ENCODE results near the gene EYS. TPM values are rescaled to one million over a fixed set of nuclear protein-coding genes. Genes with fewer than 3 reads are reported as not detected.
"Not testable (repeated sequence)": the region's sequence is repeated elsewhere in the genome, so short reads cannot be mapped to it uniquely, and the experiment has no call there.

EYS gene
- total and polyA plus RNA-seq, 4 donors, result 0.53 to 4.5 (median 2.4) TPM

- Histone ChIP-seq H3K27me3 (ENCODE audit: control insufficient read depth, insufficient read depth, low read length) (no peaks in the 10 kb centered on the region), H3K4me3 (ENCODE audit: low read depth, low read length) (no peak overlapping the region), H3K9me3 (ENCODE audit: control insufficient read depth, insufficient read depth, low read length) (no peaks in the 10 kb centered on the region), H3K4me1 (ENCODE audit: control insufficient read depth, insufficient read depth, low read length) (no peaks in the 10 kb centered on the region), H3K36me3 (ENCODE audit: control insufficient read depth, insufficient read depth, low read length) (no peaks in the 10 kb centered on the region), H3K27ac (ENCODE audit: low read depth, low read length) (no peak overlapping the region)
- no peak for DNase-seq (ENCODE audit: low read depth in 4 of 6, low spot score in 6 of 6)
- no CpG with 5 or more reads among the region's 4 CpGs for WGBS (ENCODE audit: insufficient coverage)
These were observed 1802.3 kb downstream of the EYS start for GRCh38 chr6:63904650-63905248.

GRCh38 chr6:63899550-63899949 is 1807.5 kb downstream of the EYS start:
- Histone ChIP-seq H3K9me3 (ENCODE audit: control insufficient read depth, insufficient read depth, low read length) (no peaks in the 10 kb centered on the region), H3K4me3 (ENCODE audit: low read depth, low read length) (no peak overlapping the region), H3K27me3 (ENCODE audit: control insufficient read depth, insufficient read depth, low read length) (no peaks in the 10 kb centered on the region), H3K36me3 (ENCODE audit: control insufficient read depth, insufficient read depth, low read length) (no peaks in the 10 kb centered on the region), H3K4me1 (ENCODE audit: control insufficient read depth, insufficient read depth, low read length) (no peaks in the 10 kb centered on the region), H3K27ac (ENCODE audit: low read depth, low read length) (no peak overlapping the region)
- no peak for DNase-seq (ENCODE audit: low read depth in 4 of 6, low spot score in 6 of 6)

GRCh38 chr6:63897952-63898351 is 1809.1 kb downstream of the EYS start:
- WGBS (ENCODE audit: insufficient coverage), result 95% methylated on average over 6 of the region's 10 CpGs
- no peaks in the 10 kb centered on the region for H3K27me3 ChIP-seq (ENCODE audit: control insufficient read depth, insufficient read depth, low read length)

GRCh38 chr6:63897459-63897858 is 1809.6 kb downstream of the EYS start:
- no peak for DNase-seq (ENCODE audit: low read depth in 4 of 6, low spot score in 6 of 6)
- H3K9me3 ChIP-seq (ENCODE audit: control insufficient read depth, insufficient read depth, low read length), result no peaks in the 10 kb centered on the region
- H3K27me3 ChIP-seq (ENCODE audit: control insufficient read depth, insufficient read depth, low read length), result no peaks in the 10 kb centered on the region
- no peak overlapping the region for H3K4me3 ChIP-seq (ENCODE audit: low read depth, low read length)
- WGBS (ENCODE audit: insufficient coverage), result 88% methylated on average over 2 of the region's 3 CpGs
- H3K27ac ChIP-seq (ENCODE audit: low read depth, low read length), result no peak overlapping the region
- H3K4me1 ChIP-seq (ENCODE audit: control insufficient read depth, insufficient read depth, low read length), result no peaks in the 10 kb centered on the region
- no peaks in the 10 kb centered on the region for H3K36me3 ChIP-seq (ENCODE audit: control insufficient read depth, insufficient read depth, low read length)

More at GRCh38 chr6:63897952-63898351, 1809.1 kb downstream of the EYS start:
- no peak for DNase-seq (ENCODE audit: low read depth in 4 of 6, low spot score in 6 of 6)
- Histone ChIP-seq H3K4me3 (ENCODE audit: low read depth, low read length) (no peak overlapping the region), H3K9me3 (ENCODE audit: control insufficient read depth, insufficient read depth, low read length) (no peaks in the 10 kb centered on the region), H3K27ac (ENCODE audit: low read depth, low read length) (no peak overlapping the region), H3K36me3 (ENCODE audit: control insufficient read depth, insufficient read depth, low read length) (no peaks in the 10 kb centered on the region), H3K4me1 (ENCODE audit: control insufficient read depth, insufficient read depth, low read length) (no peaks in the 10 kb centered on the region)

GRCh38 chr6:63888416-63888815 is 1818.6 kb downstream of the EYS start:
- DNase-seq (ENCODE audit: low read depth in 4 of 6, low spot score in 6 of 6), result no peak
- no peaks in the 10 kb centered on the region for H3K36me3 ChIP-seq (ENCODE audit: control insufficient read depth, insufficient read depth, low read length)
- no peak overlapping the region for H3K27ac ChIP-seq (ENCODE audit: low read depth, low read length)
- H3K4me1 ChIP-seq (ENCODE audit: control insufficient read depth, insufficient read depth, low read length), result no peaks in the 10 kb centered on the region
- H3K9me3 ChIP-seq (ENCODE audit: control insufficient read depth, insufficient read depth, low read length), result no peaks in the 10 kb centered on the region
- no peak overlapping the region for H3K4me3 ChIP-seq (ENCODE audit: low read depth, low read length)
- 93% methylated on average over 3 of the region's 5 CpGs for WGBS (ENCODE audit: insufficient coverage)
- no peaks in the 10 kb centered on the region for H3K27me3 ChIP-seq (ENCODE audit: control insufficient read depth, insufficient read depth, low read length)

- no CpG with 5 or more reads among the region's 1 CpG for WGBS (ENCODE audit: insufficient coverage)
These were observed 1819.2 kb downstream of the EYS start for GRCh38 chr6:63887804-63888203.

GRCh38 chr6:63887002-63887751 is 1819.8 kb downstream of the EYS start:
- no peaks in the 10 kb centered on the region for H3K9me3 ChIP-seq (ENCODE audit: control insufficient read depth, insufficient read depth, low read length)
- H3K36me3 ChIP-seq (ENCODE audit: control insufficient read depth, insufficient read depth, low read length), result no peaks in the 10 kb centered on the region
- no peak for DNase-seq (ENCODE audit: low read depth in 4 of 6, low spot score in 6 of 6)
- no peaks in the 10 kb centered on the region for H3K4me1 ChIP-seq (ENCODE audit: control insufficient read depth, insufficient read depth, low read length)
- no peak overlapping the region for H3K4me3 ChIP-seq (ENCODE audit: low read depth, low read length)
- H3K27ac ChIP-seq (ENCODE audit: low read depth, low read length), result no peak overlapping the region
- WGBS (ENCODE audit: insufficient coverage), result 85% methylated on average over 5 of the region's 5 CpGs
- no peaks in the 10 kb centered on the region for H3K27me3 ChIP-seq (ENCODE audit: control insufficient read depth, insufficient read depth, low read length)

More at GRCh38 chr6:63887804-63888203, 1819.2 kb downstream of the EYS start:
- not testable (repeated sequence) for H3K4me1 ChIP-seq (ENCODE audit: control insufficient read depth, insufficient read depth, low read length); H3K27me3 ChIP-seq (ENCODE audit: control insufficient read depth, insufficient read depth, low read length); H3K27ac ChIP-seq (ENCODE audit: low read depth, low read length); H3K4me3 ChIP-seq (ENCODE audit: low read depth, low read length); H3K36me3 ChIP-seq (ENCODE audit: control insufficient read depth, insufficient read depth, low read length); DNase-seq (ENCODE audit: low read depth in 4 of 6, low spot score in 6 of 6); H3K9me3 ChIP-seq (ENCODE audit: control insufficient read depth, insufficient read depth, low read length)

- H3K27me3 ChIP-seq (ENCODE audit: control insufficient read depth, insufficient read depth, low read length), result no peaks in the 10 kb centered on the region
- WGBS (ENCODE audit: insufficient coverage), result no CpG with 5 or more reads among the region's 3 CpGs
- DNase-seq (ENCODE audit: low read depth in 4 of 6, low spot score in 6 of 6), result no peak
These were observed 1820.7 kb downstream of the EYS start for GRCh38 chr6:63886341-63886740.

GRCh38 chr6:63883597-63883996 is 1823.4 kb downstream of the EYS start:
- WGBS (ENCODE audit: insufficient coverage), result 71% methylated on average over 2 of the region's 6 CpGs
- no peaks in the 10 kb centered on the region for H3K4me1 ChIP-seq (ENCODE audit: control insufficient read depth, insufficient read depth, low read length)
- H3K27me3 ChIP-seq (ENCODE audit: control insufficient read depth, insufficient read depth, low read length), result no peaks in the 10 kb centered on the region
- H3K9me3 ChIP-seq (ENCODE audit: control insufficient read depth, insufficient read depth, low read length), result peaks cover 1% of the 10 kb centered on the region
- H3K36me3 ChIP-seq (ENCODE audit: control insufficient read depth, insufficient read depth, low read length), result no peaks in the 10 kb centered on the region
- H3K27ac ChIP-seq (ENCODE audit: low read depth, low read length), result no peak overlapping the region
- H3K4me3 ChIP-seq (ENCODE audit: low read depth, low read length), result no peak overlapping the region
- no peak for DNase-seq (ENCODE audit: low read depth in 4 of 6, low spot score in 6 of 6)

More at GRCh38 chr6:63886341-63886740, 1820.7 kb downstream of the EYS start:
- no peaks in the 10 kb centered on the region for H3K4me1 ChIP-seq (ENCODE audit: control insufficient read depth, insufficient read depth, low read length)
- no peak overlapping the region for H3K4me3 ChIP-seq (ENCODE audit: low read depth, low read length)
- no peaks in the 10 kb centered on the region for H3K9me3 ChIP-seq (ENCODE audit: control insufficient read depth, insufficient read depth, low read length)
- no peak overlapping the region for H3K27ac ChIP-seq (ENCODE audit: low read depth, low read length)
- no peaks in the 10 kb centered on the region for H3K36me3 ChIP-seq (ENCODE audit: control insufficient read depth, insufficient read depth, low read length)

GRCh38 chr6:63882208-63882607 is 1824.8 kb downstream of the EYS start:
- Histone ChIP-seq H3K9me3 (ENCODE audit: control insufficient read depth, insufficient read depth, low read length) (peaks cover 1% of the 10 kb centered on the region), H3K4me1 (ENCODE audit: control insufficient read depth, insufficient read depth, low read length) (no peaks in the 10 kb centered on the region), H3K4me3 (ENCODE audit: low read depth, low read length) (no peak overlapping the region), H3K36me3 (ENCODE audit: control insufficient read depth, insufficient read depth, low read length) (no peaks in the 10 kb centered on the region), H3K27ac (ENCODE audit: low read depth, low read length) (no peak overlapping the region), H3K27me3 (ENCODE audit: control insufficient read depth, insufficient read depth, low read length) (no peaks in the 10 kb centered on the region)
- DNase-seq (ENCODE audit: low read depth in 4 of 6, low spot score in 6 of 6), result no peak
- WGBS (ENCODE audit: insufficient coverage), result 86% methylated on average over 1 of the region's 4 CpGs

Measured in spinal cord (tissue), 10 donors.